Hepatocyte (in vitro differentiated cells): ENCODE results near the gene DLK2.

Experiments used
- CTCF ChIP-seq: fragments of 200-600 bp; sonication (generic); IDR thresholded peaks from 2 replicates; pipeline ENCODE4 v1.5.1; 2016; ENCODE audit warnings: antibody characterized with exemption, mild to moderate bottlenecking; ENCODE audit not compliant: poor library complexity
- EZH2 ChIP-seq: fragments of 200-600 bp; sonication (generic); IDR thresholded peaks from 2 replicates; pipeline ENCODE4 v1.6.1; 2016; ENCODE audit warnings: antibody characterized with exemption, mild to moderate bottlenecking, borderline replicate concordance
- EZH2phosphoT487 ChIP-seq: fragments of 200-600 bp; sonication (generic); IDR thresholded peaks from one replicate; pipeline ENCODE4 v1.6.1; 2018; ENCODE audit warnings: antibody characterized with exemption, mild to moderate bottlenecking, low read depth, moderate library complexity; ENCODE audit not compliant: unreplicated experiment, severe bottlenecking

DNA sequence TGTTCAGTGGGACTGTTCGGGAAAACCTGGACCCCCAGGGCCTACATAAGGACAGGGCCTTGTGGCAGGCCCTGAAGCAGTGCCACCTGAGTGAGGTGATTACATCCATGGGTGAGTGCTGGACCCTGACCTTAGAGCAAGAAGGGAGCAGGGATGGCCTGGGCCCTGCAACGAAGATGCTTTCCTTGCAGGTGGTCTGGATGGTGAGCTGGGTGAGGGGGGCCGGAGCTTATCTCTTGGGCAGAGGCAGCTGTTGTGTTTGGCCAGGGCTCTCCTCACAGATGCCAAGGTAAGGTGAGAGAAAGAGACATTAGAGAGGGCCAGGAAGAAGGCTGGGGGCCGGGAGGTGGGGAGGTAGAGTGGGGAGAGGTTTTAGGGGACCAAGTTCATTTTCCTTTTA, 6.4 kb downstream of the DLK2 start:
- TF ChIP-seq EZH2phosphoT487 (no peak), CTCF (no peak), EZH2 (no peak)
